HepG2 (cell line): ENCODE measurements around the gene STK39. TPM values are rescaled to one million over a fixed set of nuclear protein-coding genes. Genes with fewer than 3 reads are reported as not detected.

Source experiments
- ATAC-seq: fragments of 200-7000 bp; cut with Tn5 transposase; 3 replicates; pipeline ENCODE4 v1.9.1; 2020; ENCODE audit warnings: mild to moderate bottlenecking, moderate library complexity
- BruUV-seq: library from RNA; stranded (reverse); fragments of 400-500 nt; replicated peaks from 2 replicates; lab custom pipeline; 2021; lab: Mats Ljungman, UMichigan
- CTCF ChIA-PET: fragments of 300-600 bp; formaldehyde crosslinking; extraction: SDS; loops from one replicate; lab custom pipeline; 2021; ENCODE audit warnings: low total read pairs, inconsistent platforms, low intra/inter-chr PET ratio; lab: Yijun Ruan, JAX
- POLR2A ChIA-PET: fragments of 350-600 bp; sonication (Branson Sonifier 250); formaldehyde crosslinking; loops from one replicate; lab custom pipeline; 2020; ENCODE audit warnings: antibody characterized with exemption, inconsistent platforms; lab: Yijun Ruan, JAX
- DNase-seq: peaks from one replicate; pipeline ENCODE4 v3.0.0-alpha.2; 2015; ENCODE audit warnings: low spot score
- FAIRE-seq: peaks from 3 replicates; lab custom pipeline; 2011; peaks lifted over from hg19 to GRCh38; lab: Jason Lieb, UNC
- H2AFZ ChIP-seq: one replicate; pipeline ENCODE4 v1.6.1; 2011; ENCODE audit warnings: low read length, inconsistent platforms
- H3K27ac ChIP-seq: fragments of 300-600 bp; 3 replicates; pipeline ENCODE4 v1.8.0; 2011; ENCODE audit warnings: mixed run types, mild to moderate bottlenecking, mixed read lengths, low read length, inconsistent platforms; ENCODE audit not compliant: insufficient read depth; ENCODE audit errors: extremely low read length
- H3K27me3 ChIP-seq, 2 experiments: fragments of 200-600 bp in 1 of 2; 2 replicates in 1 of 2; 3 replicates in 1 of 2; pipeline versions ENCODE4 v1.6.0 to v1.8.0; 2011; ENCODE audit warnings: low read length in 2 of 2, mild to moderate bottlenecking in 2 of 2, moderate library complexity in 2 of 2, inconsistent platforms in 1 of 2; ENCODE audit not compliant: insufficient read depth in 2 of 2, control insufficient read depth in 1 of 2
- H3K36me3 ChIP-seq, 2 experiments: fragments of 200-600 bp in 1 of 2; replicated peaks in 1 of 2; 2 replicates in 1 of 2; 3 replicates in 1 of 2; pipeline versions ENCODE4 v1.5.1 to v1.8.0; 2011; ENCODE audit warnings: low read length in 2 of 2, inconsistent platforms in 1 of 2; ENCODE audit not compliant: insufficient read depth in 2 of 2, control insufficient read depth in 1 of 2
- H3K4me1 ChIP-seq: 2 replicates; pipeline ENCODE4 v1.5.1; 2012; ENCODE audit warnings: low read length, inconsistent platforms; ENCODE audit not compliant: insufficient read depth
- H3K4me2 ChIP-seq: 2 replicates; pipeline ENCODE4 v1.6.0; 2011; ENCODE audit warnings: low read depth, low read length, inconsistent platforms
- H3K4me3 ChIP-seq, 3 experiments: fragments of 200-600 bp in 1 of 3; sonication (generic), shearing (Covaris generic) in 1 of 3; replicated peaks in 1 of 3; 2 replicates each; pipeline ENCODE4 v1.5.1; 2011 to 2016; ENCODE audit warnings: low read length in 3 of 3, inconsistent platforms in 2 of 3, low read depth in 2 of 3, mild to moderate bottlenecking in 2 of 3, control low read depth in 1 of 3, mixed read lengths in 1 of 3; ENCODE audit not compliant: insufficient read depth in 1 of 3
- H3K79me2 ChIP-seq: one replicate; pipeline ENCODE4 v1.6.1; 2011; ENCODE audit warnings: low read length, inconsistent platforms; ENCODE audit not compliant: insufficient read depth
- H3K9ac ChIP-seq: 2 replicates; pipeline ENCODE4 v1.6.0; 2011; ENCODE audit warnings: mild to moderate bottlenecking, low read depth, low read length, inconsistent platforms; ENCODE audit not compliant: insufficient read depth
- H3K9me3 ChIP-seq: 2 replicates; pipeline ENCODE4 v1.5.1; 2012; ENCODE audit warnings: mild to moderate bottlenecking, low read length
- H4K20me1 ChIP-seq: 2 replicates; pipeline ENCODE4 v1.6.0; 2011; ENCODE audit warnings: inconsistent platforms, mild to moderate bottlenecking, low read length, moderate library complexity; ENCODE audit not compliant: insufficient read depth
- E2F1 ChIP-seq: sonication (generic); formaldehyde crosslinking; IDR thresholded peaks from 2 replicates; pipeline ENCODE4 v1.5.0; 2020; ENCODE audit warnings: missing genetic modification reagents
- ZNF33A ChIP-seq: sonication (generic); formaldehyde crosslinking; IDR thresholded peaks from 2 replicates; pipeline ENCODE4 v1.5.1; 2020; ENCODE audit warnings: missing genetic modification reagents, mild to moderate bottlenecking, moderate library complexity, borderline replicate concordance
- ZNF431 ChIP-seq: sonication (generic); formaldehyde crosslinking; IDR thresholded peaks from 2 replicates; pipeline ENCODE4 v1.9.0; 2022; ENCODE audit warnings: missing genetic modification reagents, low read depth, mild to moderate bottlenecking, borderline replicate concordance
- ZNF563 ChIP-seq: sonication (generic); formaldehyde crosslinking; IDR thresholded peaks from 2 replicates; pipeline ENCODE4 v1.8.0; 2022; ENCODE audit warnings: mild to moderate bottlenecking, moderate library complexity, missing genetic modification reagents
- ZNF619 ChIP-seq: sonication (generic); formaldehyde crosslinking; IDR thresholded peaks from 2 replicates; pipeline ENCODE4 v1.4.0; 2020; ENCODE audit warnings: mild to moderate bottlenecking, missing genetic modification reagents
- ZNF761 ChIP-seq: sonication (generic); formaldehyde crosslinking; conservative IDR thresholded peaks from 2 replicates; pipeline ENCODE4 v1.4.0; 2020; ENCODE audit warnings: mild to moderate bottlenecking, missing genetic modification reagents
- WGBS: methylation state at CpG from one replicate; pipeline ENCODE4 v1.1.6; 2017; ENCODE audit warnings: low lambda C conversion rate; 5-methylcytosine and 5-hydroxymethylcytosine counted together
- in situ Hi-C: cut with HindIII; loops from 2 replicates; pipeline ENCODE4 v1.10.0; 2017; ENCODE audit warnings: low pct_unique_long_range_greater_than_20kb; ENCODE audit not compliant: extremely low pct_ligation_motif_present
- intact Hi-C: fragments of 100-400 bp; cut with micrococcal nuclease; formaldehyde crosslinking; loops from one replicate; pipeline ENCODE4 v1.10.0; 2022; ENCODE audit not compliant: unreplicated experiment
- polyA plus RNA-seq, 8 experiments: library from polyadenylated mRNA; depleted of rRNA in 3 of 8; stranded (reverse) in 7 of 8; unstranded in 1 of 8; fragments of >200 nt; fragmentation: Illumina TruSeq in 4 of 8; extraction: Trizol in 4 of 8; gene quantifications; 2 replicates each; pipeline versions ENCODE4 v1.2.1 to v1.2.3, GENCODE V29; 2011 to 2016; ENCODE audit warnings: low read depth in 4 of 8, missing spikeins in 1 of 8, mixed read lengths in 1 of 8; ENCODE audit not compliant: insufficient read depth in 1 of 8
- total RNA-seq, 5 experiments: library from RNA; depleted of rRNA; stranded (reverse); fragments of >200 nt; fragmentation: Illumina TruSeq; extraction: Trizol; gene quantifications; 2 replicates each; pipeline ENCODE4 v1.2.3, GENCODE V29; 2016; ENCODE audit warnings: low read depth in 1 of 5

STK39 gene
- total and polyA plus RNA-seq, 2 of the 13 experiments (the other 11 are each of a cell fraction or from before 2014, with no cell fraction given), result 27.3 to 38.4 TPM

DNA sequence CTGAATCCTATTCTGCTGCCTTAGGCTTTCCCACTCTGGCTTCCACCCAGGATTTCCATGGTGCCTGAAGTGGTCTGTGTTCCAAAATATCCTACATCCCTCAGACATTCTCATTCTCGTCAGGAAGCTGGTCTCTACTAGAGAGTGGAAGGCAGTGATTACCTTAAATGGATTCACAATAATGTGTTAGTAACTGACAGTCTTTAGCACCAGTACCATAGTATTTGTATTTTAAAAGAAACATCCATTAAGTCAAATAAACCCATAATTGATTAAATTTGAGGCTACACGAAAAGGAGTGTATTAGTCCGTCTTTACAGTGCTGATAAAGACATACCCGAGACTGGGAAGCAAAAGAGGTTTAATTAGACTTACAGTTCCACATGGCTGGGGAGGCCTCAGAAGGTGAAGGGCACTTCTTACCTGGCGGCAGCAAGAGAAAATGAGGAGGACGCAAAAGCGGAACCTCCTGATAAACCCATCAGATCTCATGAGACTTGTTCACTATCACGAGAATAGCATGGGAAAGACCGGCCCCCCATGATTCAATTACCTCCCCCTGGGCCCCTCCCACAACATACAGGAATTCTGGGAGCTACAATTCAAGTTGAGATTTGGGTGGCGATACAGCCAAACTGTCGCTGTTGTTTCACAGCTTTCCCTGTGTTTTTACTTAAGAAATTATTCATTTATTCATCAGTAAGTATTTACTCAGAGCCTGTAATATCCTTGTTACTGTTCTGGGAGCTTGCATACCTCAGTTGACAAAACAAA lies 306.5 kb downstream of the STK39 start:
- no peaks in the 10 kb centered on the region for H3K79me2 ChIP-seq
- no peaks in the 10 kb centered on the region for H3K27me3 ChIP-seq
- H3K4me3 ChIP-seq, result no peak overlapping the region
- H3K4me1 ChIP-seq, result no peaks in the 10 kb centered on the region
- in situ Hi-C loops (no loop called here), intact Hi-C loops (no loop called here)
- no peaks in the 10 kb centered on the region for H3K9me3 ChIP-seq
- H4K20me1 ChIP-seq, result no peaks in the 10 kb centered on the region
- no peak for TF ChIP-seq E2F1
- TF ChIP-seq ZNF33A (CRISPR knock-in tag), result no peak
- TF ChIP-seq ZNF563 (CRISPR knock-in tag), result no peak
- TF ChIP-seq ZNF619 (CRISPR knock-in tag), result no peak
- no peak for TF ChIP-seq ZNF431
- DNase-seq, result no peak
- no peaks in the 10 kb centered on the region for H3K36me3 ChIP-seq
- H3K4me2 ChIP-seq, result no peak overlapping the region
- no peak overlapping the region for H3K9ac ChIP-seq
- no peak overlapping the region for H2AFZ ChIP-seq
- BruUV-seq, result no TSS peak
- FAIRE-seq, result no peak
- ATAC-seq, result no peak
- 53% methylated on average over 11 of the region's 11 CpGs for whole genome bisulfite sequencing
- no peak overlapping the region for H3K27ac ChIP-seq
- CTCF ChIA-PET, result no interaction called here
- POLR2A ChIA-PET, result no interaction called here

DNA sequence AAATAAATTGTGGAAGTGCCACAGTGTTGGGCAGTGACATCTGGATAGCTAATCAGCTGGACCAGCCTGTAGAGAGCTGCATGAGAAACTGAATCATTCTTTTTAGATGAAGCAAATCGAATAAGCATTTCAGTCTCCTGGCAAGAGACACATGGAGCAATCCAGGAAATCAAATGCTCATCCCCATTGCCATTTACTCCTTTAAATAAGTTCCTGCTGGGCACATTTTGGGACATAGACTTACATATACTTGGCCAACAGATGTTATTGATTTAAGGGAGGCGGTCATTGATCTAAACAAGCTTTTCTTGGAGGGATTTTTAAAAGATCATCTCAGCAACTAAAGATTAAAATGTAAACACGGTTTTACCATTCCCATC lies 307.1 kb downstream of the STK39 start:
- no peaks in the 10 kb centered on the region for H3K4me1 ChIP-seq
- in situ Hi-C loops (no loop called here), intact Hi-C loops (no loop called here)
- H3K9ac ChIP-seq, result no peak overlapping the region
- CTCF ChIA-PET, result no interaction called here
- no peak overlapping the region for H3K27ac ChIP-seq
- BruUV-seq, result no TSS peak
- H2AFZ ChIP-seq, result no peak overlapping the region
- 27% methylated on average over 3 of the region's 3 CpGs for WGBS
- H3K36me3 ChIP-seq, result no peaks in the 10 kb centered on the region
- no peaks in the 10 kb centered on the region for H4K20me1 ChIP-seq
- POLR2A ChIA-PET, result no interaction called here
- H3K9me3 ChIP-seq, result no peaks in the 10 kb centered on the region
- TF ChIP-seq ZNF761 (CRISPR knock-in tag), result no peak
- no peaks in the 10 kb centered on the region for H3K79me2 ChIP-seq
- no peak overlapping the region for H3K4me2 ChIP-seq
- FAIRE-seq, result no peak
- no peaks in the 10 kb centered on the region for H3K27me3 ChIP-seq
- ATAC-seq, result no peak
- no peak for DNase-seq
- H3K4me3 ChIP-seq, result no peak overlapping the region
